ENCODE results near the gene SHH.

Gene SHH

GRCh38 chr7:155764438-155764793 lies 47.8 kb downstream of the SHH start:
- DNase-seq (ENCODE audit: low spot score) = no peak

GRCh38 chr7:155763691-155764437 lies 48.4 kb downstream of the SHH start:
- DNase-seq (ENCODE audit: low spot score) = no peak

- no peak for DNase-seq (ENCODE audit: low spot score)
Observed at GRCh38 chr7:155763122-155763521, 49.1 kb downstream of the SHH start.

- DNase-seq (ENCODE audit: low spot score) = no peak
Observed at GRCh38 chr7:155762655-155763054, 49.6 kb downstream of the SHH start.

GRCh38 chr7:155762036-155762435 lies 50.2 kb downstream of the SHH start:
- DNase-seq (ENCODE audit: low spot score) = no peak

GRCh38 chr7:155761162-155761561 lies 51.1 kb downstream of the SHH start:
- DNase-seq (ENCODE audit: low spot score) = no peak

GRCh38 chr7:155759740-155760430 lies 52.4 kb downstream of the SHH start:
- DNase-seq (ENCODE audit: low spot score) = no peak

- no peak for DNase-seq (ENCODE audit: low spot score)
Observed at GRCh38 chr7:155758348-155758747, 53.9 kb downstream of the SHH start.

GRCh38 chr7:155756322-155756721 lies 55.9 kb downstream of the SHH start:
- no peak for DNase-seq (ENCODE audit: low spot score)

- DNase-seq (ENCODE audit: low spot score) = no peak
Observed at GRCh38 chr7:155755026-155755425, 57.2 kb downstream of the SHH start.

- no peak for DNase-seq (ENCODE audit: low spot score)
Observed at GRCh38 chr7:155754165-155754564, 58.1 kb downstream of the SHH start.

- DNase-seq (ENCODE audit: low spot score) = no peak
Observed at GRCh38 chr7:155753446-155753965, 58.8 kb downstream of the SHH start.

GRCh38 chr7:155752756-155753445 lies 59.4 kb downstream of the SHH start:
- no peak for DNase-seq (ENCODE audit: low spot score)

GRCh38 chr7:155751409-155751808 lies 60.9 kb downstream of the SHH start:
- no peak for DNase-seq (ENCODE audit: low spot score)

- DNase-seq (ENCODE audit: low spot score) = no peak
Observed at GRCh38 chr7:155750255-155751125, 61.8 kb downstream of the SHH start.

Data from AG08396 (cell line).